Measurements from ENCODE around the gene SLC25A44. TPM values are rescaled to one million over a fixed set of nuclear protein-coding genes. Genes with fewer than 3 reads are reported as not detected.

The SLC25A44 gene, protein sequence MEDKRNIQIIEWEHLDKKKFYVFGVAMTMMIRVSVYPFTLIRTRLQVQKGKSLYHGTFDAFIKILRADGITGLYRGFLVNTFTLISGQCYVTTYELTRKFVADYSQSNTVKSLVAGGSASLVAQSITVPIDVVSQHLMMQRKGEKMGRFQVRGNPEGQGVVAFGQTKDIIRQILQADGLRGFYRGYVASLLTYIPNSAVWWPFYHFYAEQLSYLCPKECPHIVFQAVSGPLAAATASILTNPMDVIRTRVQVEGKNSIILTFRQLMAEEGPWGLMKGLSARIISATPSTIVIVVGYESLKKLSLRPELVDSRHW
- total RNA-seq: 9.0 and 15.6 TPM in 2 replicates

GRCh38 chr1:156193488-156194299 lies at the start of gene SLC25A44:
SLC25A44 (plus strand) TSS chr1:156194104; CDS start chr1:156199848, 5,744 bp downstream.
- peak; percentile 99 for DNase-seq (ENCODE audit: low read depth in 2 of 2)

DNA sequence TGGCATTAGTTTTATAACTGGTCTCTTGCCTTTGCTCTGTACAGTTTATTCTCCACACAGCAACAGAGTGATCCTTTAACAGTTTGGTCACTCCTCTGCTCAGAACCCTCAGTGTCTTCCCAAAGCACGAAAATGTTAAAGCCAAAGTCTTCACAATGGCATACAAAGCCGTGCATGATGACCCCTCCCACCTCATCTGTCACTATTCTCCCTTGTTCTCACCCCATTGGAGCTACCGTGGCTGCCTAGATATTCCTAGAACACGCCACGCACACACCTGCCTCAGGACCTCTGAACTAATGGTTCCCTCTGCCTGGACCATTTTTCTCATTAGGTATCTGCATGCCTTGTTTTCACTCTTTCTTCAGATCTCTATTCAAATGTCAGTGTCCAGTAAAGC lies 49.2 kb upstream of the SLC25A44 start:
- DNase-seq (ENCODE audit: low read depth in 2 of 2): no peak

DNA sequence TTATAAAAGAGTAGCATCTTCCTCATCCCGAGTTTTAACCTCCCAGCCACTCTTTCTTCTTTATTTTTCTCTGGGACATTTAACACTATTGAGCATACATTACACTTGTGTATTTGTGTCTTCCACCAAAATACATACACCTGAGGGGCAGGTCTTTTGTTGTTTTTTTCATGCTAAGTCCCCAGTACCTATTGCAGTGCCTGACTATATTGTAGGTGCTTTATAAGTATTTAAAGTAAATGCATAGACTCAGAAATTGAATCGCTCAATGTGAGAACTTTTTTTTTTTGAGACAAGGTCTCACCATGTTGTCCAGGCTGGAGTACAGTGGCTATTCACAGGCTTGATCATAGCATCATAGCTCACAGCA lies 48.3 kb upstream of the SLC25A44 start:
- DNase-seq (ENCODE audit: low read depth in 2 of 2): no peak

- DNase-seq (ENCODE audit: low read depth in 2 of 2): peak; percentile 81 to 91
Measured at GRCh38 chr1:156146020-156146768, 47.7 kb upstream of the SLC25A44 start.

DNA sequence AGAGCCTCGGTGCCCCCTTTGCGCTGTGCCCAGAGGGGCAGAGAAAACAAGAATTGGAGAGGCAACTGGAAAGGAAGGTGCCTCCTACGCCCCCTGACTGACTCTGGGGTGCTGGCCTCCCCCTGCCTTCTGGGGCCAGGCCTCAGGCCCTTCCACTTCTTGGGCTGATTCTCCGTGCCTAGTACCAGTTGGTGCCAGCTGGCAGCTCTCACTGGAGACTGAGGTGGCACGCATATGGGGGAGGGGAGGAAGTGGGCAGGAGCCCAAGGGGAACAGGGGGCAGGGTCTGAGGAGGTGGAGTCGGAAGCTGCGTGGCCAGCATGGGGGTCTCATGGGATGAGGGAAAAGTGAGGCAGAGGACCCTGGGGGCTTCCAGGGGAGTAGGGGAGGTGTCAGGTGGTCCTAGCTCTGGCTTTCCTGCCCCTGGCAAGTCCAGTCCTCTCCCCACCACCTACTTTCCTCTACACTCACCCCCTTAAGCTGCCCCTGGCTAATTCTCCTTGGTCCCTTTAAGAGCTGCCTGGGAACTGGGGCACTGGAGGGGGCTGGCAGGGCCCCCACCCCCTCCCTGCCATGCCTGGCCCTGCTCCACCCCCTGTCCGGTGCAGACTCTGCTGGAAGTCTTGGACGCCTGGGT lies 47.0 kb upstream of the SLC25A44 start:
- no peak for DNase-seq (ENCODE audit: low read depth in 2 of 2)

DNA sequence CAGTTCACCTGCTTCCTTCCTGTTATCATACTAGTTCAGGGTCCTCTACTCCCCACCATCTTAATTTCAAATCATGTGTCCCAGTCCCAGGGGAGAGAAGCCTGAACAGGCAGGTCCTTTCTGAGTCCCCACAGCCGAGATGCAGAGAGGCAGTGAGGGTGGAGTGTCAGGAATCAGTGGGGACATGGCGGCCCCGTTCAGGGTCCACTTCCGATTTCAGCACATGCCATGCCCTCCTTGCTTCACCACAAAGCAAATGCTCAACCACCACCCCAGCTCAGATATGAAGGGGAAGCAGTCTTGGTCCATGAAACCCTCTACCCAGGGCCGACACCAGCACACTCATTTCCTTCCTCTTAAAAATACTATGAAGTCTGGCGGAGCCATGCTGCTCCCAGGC lies 45.7 kb upstream of the SLC25A44 start:
- peak in 1 of 2 donors; percentile 63 for DNase-seq (ENCODE audit: low read depth in 2 of 2)

DNA sequence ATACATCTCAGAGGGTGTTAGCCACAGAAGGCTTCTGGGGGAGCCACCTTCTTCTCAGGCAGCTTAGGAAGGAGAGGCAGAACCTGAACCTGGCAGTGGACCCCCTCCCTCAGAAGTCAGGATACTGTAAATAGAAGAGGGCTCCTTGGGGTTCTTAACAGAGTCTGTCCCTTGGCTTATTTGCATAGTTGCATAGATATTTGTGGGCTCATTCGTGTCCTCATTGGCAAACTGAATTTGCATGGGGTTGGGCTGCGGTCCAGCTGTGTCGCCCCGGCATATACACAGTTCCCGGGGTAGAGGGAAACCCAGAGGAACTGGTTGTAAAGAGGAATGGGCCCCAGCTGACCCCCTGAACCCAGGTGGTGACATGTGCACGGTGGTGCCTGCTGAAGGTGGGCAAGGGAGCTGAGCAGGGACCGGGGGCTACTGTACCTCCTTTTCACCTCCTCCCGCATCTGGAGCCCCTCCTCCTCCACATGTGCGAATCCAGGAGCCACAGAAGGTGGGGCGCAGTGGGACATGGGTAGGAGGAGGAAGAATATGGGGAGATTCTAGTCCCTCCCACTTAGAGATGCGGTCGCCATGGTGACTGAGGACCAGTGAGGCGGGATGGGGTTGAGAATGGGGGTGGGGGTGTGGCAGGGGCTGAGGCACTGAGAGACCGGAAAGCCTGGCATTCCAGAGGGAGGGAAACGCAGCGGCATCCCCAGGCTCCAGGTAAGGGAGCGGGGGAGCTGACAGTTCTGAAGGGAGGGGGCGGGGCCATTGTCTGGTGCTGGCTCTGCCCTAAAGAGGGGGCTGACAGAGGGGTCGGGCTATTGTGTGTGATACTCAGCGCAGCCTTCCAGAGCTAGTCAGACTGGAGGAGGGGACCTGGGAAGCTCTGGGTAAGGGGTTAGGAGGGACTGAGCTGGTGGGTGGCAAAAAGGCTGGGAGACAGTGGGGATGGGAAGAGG lies 44.3 kb upstream of the SLC25A44 start:
- DNase-seq (ENCODE audit: low read depth in 2 of 2): no peak

DNA sequence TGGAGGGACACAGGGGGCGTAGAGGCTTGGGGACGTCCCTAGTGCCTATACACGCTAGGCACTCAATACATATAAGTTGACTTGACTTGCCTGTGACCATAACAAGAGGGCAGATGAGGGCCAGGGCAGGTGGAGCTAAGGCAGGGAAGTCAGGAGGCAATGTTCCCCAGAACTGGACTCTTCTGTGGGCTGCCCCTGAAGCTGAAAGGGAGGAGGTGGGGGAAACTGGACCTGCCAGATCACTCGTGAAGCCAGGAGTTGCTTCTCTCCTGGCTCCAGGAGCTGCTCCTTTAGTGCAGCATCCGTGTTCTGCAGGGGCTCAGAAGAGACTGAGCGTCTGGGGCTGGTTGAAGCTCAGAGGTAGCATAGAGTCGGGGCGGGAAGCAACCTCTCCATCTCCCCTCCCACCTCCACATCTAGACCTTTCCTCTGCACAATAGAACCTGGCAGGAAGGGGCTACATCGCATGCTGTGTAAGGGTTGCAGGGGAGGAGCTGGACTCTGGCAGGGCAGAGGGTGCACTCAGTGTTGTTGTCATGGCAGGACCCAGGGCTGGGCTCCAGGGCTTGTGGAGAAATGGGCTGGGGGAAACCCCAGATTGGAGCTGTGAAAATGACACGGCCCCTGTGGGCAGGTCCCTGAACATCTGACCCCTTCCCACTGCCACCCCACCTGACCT lies 43.4 kb upstream of the SLC25A44 start:
- no peak for DNase-seq (ENCODE audit: low read depth in 2 of 2)

- peak in 1 of 2 donors; percentile 0 for DNase-seq (ENCODE audit: low read depth in 2 of 2)
Measured at GRCh38 chr1:156151093-156151688, 42.7 kb upstream of the SLC25A44 start.

DNA sequence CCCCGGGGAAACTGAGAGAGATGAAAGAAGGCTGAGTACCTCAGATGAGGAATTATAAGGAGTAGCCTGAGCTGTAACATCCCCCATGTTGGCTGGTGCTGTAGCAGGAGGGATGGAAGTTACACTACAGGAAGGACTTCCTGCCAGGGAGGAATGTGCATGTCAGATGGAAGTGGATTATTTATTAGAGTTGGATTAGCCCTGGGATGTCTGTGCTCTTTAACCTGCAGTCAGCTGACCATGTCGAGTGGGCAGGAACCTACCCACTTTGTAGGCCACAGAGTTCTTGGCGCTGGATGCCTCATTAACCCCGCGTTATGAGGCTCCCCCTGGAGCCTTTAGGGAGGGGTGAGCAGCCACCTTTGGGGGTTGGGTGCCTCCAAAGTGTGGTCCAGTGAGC lies 41.3 kb upstream of the SLC25A44 start:
- DNase-seq (ENCODE audit: low read depth in 2 of 2): peak in 1 of 2 donors; percentile 51

GRCh38 chr1:156153362-156153761 lies 40.5 kb upstream of the SLC25A44 start, which contains the start of gene SEMA4A:
SEMA4A (plus strand) TSS chr1:156153585; CDS start chr1:156154579, 994 bp downstream.
- no peak for DNase-seq (ENCODE audit: low read depth in 2 of 2)

- no peak for DNase-seq (ENCODE audit: low read depth in 2 of 2)
Measured at GRCh38 chr1:156154317-156154749, 39.6 kb upstream of the SLC25A44 start.

- no peak for DNase-seq (ENCODE audit: low read depth in 2 of 2)
Measured at GRCh38 chr1:156155756-156156510, 38.0 kb upstream of the SLC25A44 start.

DNA sequence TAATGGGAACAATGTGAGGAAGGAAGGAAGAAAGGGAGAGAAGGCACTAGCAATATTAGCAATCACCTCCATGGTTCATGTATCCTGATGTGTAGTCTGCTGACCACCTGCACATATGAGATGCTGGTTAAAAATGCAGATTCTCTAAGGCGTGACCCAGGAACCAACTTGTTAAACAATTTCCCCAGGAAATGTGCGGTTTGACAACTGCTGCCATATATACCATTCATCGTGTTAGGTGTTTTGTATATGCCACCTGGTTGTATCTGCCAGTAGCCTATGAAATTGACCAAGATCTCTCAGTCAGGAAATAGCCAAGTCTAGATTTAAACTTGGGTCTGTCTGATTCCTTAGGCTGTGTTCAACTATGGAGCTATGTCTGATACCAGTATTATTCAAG lies 36.4 kb upstream of the SLC25A44 start:
- DNase-seq (ENCODE audit: low read depth in 2 of 2): no peak

DNA sequence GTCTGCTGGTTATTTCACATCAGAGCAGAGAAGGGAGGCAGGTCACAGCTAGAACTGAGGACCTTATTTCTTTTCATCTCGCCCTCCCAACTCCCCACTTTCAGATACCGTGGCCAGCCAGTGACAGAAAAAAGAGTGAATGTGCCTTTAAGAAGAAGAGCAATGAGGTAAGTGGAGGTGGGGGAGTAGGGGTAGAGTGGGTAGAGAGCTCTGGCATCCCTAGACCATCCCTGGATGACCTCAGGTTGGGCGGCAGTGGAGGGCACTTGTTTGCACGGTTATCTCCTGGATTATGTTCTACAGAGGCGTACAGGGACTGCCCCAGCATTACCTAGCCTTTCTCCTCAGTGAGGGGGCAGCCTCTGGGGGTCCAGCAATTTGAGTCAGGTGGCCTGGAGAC lies 35.9 kb upstream of the SLC25A44 start:
- no peak for DNase-seq (ENCODE audit: low read depth in 2 of 2)

DNA sequence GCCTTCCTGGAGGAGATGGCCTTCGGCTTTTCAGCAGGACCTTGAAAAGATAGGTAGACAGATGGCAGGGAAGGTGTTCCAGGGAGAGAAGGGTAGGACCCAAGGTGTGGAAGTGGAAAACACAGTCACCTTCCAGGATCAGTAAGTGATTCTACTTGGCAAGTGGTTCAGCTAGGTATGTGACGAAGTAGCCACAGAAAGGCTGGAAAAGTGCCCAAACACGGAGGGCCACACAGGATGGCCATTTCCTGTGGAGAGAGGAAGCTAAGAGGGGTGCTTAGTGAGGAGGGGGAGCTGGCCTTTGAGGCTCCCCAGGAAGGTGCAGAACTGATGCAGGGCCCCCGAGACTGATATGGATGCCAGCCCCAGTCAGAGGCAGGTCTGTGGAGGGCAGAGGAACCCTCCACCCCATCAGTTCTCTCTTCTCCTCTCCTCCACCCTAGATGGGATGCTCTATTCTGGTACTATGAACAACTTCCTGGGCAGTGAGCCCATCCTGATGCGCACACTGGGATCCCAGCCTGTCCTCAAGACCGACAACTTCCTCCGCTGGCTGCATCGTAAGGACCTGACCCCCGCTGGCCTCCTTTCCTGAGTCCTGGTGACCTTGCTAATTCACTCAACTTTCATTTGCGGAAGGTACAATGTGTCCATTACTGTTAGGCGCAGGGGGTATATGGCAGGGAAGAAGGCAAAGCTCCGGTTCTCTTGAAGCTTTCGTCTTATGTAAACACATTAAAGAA lies 33.7 kb upstream of the SLC25A44 start:
- no peak for DNase-seq (ENCODE audit: low read depth in 2 of 2)

GRCh38 chr1:156160743-156161171 lies 33.1 kb upstream of the SLC25A44 start:
- DNase-seq (ENCODE audit: low read depth in 2 of 2): peak; percentile 61 to 88

Data from dermis microvascular lymphatic vessel endothelial cell (primary cell).